ENCODE data around the gene APOBEC3A. TPM values are rescaled to one million over a fixed set of nuclear protein-coding genes. Genes with fewer than 3 reads are reported as not detected.

APOBEC3A gene
- total RNA-seq, 1 experiment from 2014 or later, result not detected

GRCh38 chr22:38968801-38969200 lies 11.4 kb downstream of the APOBEC3A start (continued):
- TF ChIP-seq ARID4B (CRISPR knock-in tag; IDR thresholded peaks at IDR 0.05; ENCODE audit: borderline replicate concordance) (no peak), ZNF425 (CRISPR knock-in tag; conservative IDR thresholded peaks at IDR 0.05) (no peak), FOXK1 (CRISPR knock-in tag; IDR thresholded peaks at IDR 0.05) (no peak), JAZF1 (CRISPR knock-in tag; IDR thresholded peaks at IDR 0.05) (no peak), CDX4 (CRISPR knock-in tag; IDR thresholded peaks at IDR 0.05; ENCODE audit: borderline replicate concordance) (no peak), CTCF (IDR thresholded peaks at IDR 0.05) (no peak), TEAD1 (CRISPR knock-in tag; IDR thresholded peaks at IDR 0.05) (no peak), ZNF532 (CRISPR knock-in tag; IDR thresholded peaks at IDR 0.05; ENCODE audit: borderline replicate concordance) (no peak)

GRCh38 chr22:38970551-38970950 lies 13.1 kb downstream of the APOBEC3A start:
- H3K27ac Mint-ChIP-seq, result no peak overlapping the region
- H3K36me3 Mint-ChIP-seq, result no peaks in the 10 kb centered on the region
- no peaks in the 10 kb centered on the region for H3K9me3 Mint-ChIP-seq
- no peaks in the 10 kb centered on the region; the same call in 1 of the 2 replicates for H3K27me3 Mint-ChIP-seq (ENCODE audit: low read depth)
- H3K4me1 Mint-ChIP-seq, result no peaks in the 10 kb centered on the region
- no peak for DNase-seq (ENCODE audit: low spot score)
- H3K4me3 Mint-ChIP-seq, result no peak overlapping the region
- no peak for ATAC-seq
- POLR2A ChIA-PET, result interaction anchor here (0.6 kb wide), 1 partner anchor 100 kb away, joined by 3 read pairs; no protein-coding TSS in a partner anchor
- CTCF ChIA-PET, result interaction anchor here (0.5 to 1.1 kb wide), 2 partner anchors 101 to 417 kb away, joined by 3 read pairs; no protein-coding TSS in a partner anchor
- no peak for TF ChIP-seq ZNF281 (CRISPR knock-in tag; IDR thresholded peaks at IDR 0.05)
- no peak for TF ChIP-seq OVOL2 (CRISPR knock-in tag; IDR thresholded peaks at IDR 0.05; ENCODE audit: borderline replicate concordance)
- no peak for TF ChIP-seq IRF1 (CRISPR knock-in tag; IDR thresholded peaks at IDR 0.05)
- no peak for TF ChIP-seq TP53 (CRISPR knock-in tag; IDR thresholded peaks at IDR 0.05)
- no peak for TF ChIP-seq NFYB (CRISPR knock-in tag; conservative IDR thresholded peaks at IDR 0.05; ENCODE audit: low read depth)
- TF ChIP-seq SOX15 (CRISPR knock-in tag; IDR thresholded peaks at IDR 0.05), result no peak
- no peak for TF ChIP-seq ATF1 (CRISPR knock-in tag; IDR thresholded peaks at IDR 0.05)
- TF ChIP-seq ZSCAN18 (CRISPR knock-in tag; IDR thresholded peaks at IDR 0.05), result no peak
- TF ChIP-seq ZNF396 (CRISPR knock-in tag; IDR thresholded peaks at IDR 0.05; ENCODE audit: borderline replicate concordance), result no peak
- no peak for TF ChIP-seq NR1H2 (CRISPR knock-in tag; IDR thresholded peaks at IDR 0.05)
